HG02840 (cell line): Measurements from ENCODE around the gene HAND2.

Experiments
- ATAC-seq: cut with Tn5 transposase; IDR thresholded peaks from one replicate; pipeline ENCODE4 v1.9.1; 2021; ENCODE audit warnings: mild to moderate bottlenecking, moderate library complexity, moderate number of reproducible peaks; ENCODE audit not compliant: unreplicated experiment, low FRiP score

Gene HAND2

DNA sequence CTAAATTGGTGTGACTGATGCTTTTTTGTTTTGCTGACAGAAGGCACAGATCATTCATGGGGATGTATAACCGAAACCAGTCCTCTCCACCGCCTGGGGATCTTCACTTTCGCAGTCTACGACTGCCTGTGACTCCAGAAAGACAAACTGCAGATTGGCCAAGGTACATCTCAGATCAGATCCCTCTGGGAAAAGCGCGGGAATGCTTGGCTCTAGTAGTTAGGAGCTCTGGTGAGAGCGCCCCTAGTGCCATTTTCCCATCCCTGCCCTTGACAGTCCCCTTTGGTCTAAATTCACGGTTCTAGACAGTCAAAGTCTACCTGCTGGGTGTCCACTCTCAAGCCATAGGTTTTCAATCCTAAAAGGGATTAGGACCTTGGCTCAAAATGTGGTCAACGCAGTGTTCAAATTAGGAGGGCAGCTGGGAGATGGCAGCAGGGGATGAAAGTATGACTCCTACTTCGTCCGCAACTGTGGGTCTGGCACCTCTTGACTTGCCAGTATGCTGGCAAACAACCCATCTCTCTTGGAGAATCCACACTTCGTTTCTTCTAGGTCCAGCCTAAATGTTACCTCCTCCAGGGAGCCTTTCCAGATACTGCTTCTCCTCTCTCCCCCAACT is 6.9 kb upstream of the HAND2 start:
- ATAC-seq, result no peak

DNA sequence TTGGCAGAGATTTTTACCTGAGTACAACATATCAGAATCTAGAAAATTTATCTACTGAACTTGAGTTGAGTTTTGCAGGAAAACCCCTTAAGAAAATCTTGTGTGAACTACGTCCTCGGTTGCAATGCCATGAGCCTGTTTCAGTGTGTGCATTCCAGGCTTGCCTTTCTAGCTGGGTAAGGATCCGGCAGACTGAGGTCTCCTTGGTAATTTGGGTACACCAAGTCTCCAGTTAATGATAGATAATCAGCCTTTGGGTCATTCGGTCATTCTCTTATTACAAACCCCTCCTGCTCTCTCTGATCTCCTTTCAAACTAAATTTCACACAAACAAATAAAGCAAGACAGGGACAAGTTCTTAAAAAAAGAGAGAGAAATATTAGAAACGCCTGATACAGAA is 5.9 kb upstream of the HAND2 start:
- ATAC-seq, result no peak

DNA sequence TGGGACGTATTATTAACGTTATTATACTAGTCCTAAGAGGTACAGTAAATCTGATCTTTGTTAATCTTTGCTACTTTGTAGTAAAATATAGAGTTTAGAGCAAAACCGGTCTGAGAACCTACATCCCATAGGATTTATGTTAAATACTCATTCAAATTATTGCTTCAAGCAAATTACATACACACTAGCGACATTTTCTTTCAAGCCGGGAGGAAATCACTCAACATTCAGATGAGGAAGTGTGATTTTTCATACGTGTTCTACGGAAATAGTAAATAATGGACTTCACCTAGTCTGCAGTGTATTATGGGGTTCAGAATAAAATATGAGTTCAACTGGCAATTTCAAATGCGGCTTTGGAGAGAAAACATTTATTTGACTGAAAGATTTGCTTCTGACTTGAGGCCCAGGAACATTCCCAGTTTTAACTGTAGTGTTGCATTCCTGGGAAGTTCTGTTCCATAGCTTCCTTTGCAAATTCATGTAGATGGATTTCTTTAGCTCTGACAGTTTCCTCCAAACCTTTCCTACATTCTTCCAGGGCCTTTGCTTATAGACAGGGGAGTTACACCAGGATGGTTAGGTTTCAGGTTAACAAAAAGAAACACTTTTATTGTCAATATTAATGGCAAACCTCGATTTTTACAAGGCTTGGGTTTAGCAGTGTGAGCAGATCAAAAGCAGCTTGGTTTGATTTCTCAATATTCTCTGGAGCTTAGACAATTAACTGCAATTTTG is 5.3 kb upstream of the HAND2 start:
- ATAC-seq, result no peak

DNA sequence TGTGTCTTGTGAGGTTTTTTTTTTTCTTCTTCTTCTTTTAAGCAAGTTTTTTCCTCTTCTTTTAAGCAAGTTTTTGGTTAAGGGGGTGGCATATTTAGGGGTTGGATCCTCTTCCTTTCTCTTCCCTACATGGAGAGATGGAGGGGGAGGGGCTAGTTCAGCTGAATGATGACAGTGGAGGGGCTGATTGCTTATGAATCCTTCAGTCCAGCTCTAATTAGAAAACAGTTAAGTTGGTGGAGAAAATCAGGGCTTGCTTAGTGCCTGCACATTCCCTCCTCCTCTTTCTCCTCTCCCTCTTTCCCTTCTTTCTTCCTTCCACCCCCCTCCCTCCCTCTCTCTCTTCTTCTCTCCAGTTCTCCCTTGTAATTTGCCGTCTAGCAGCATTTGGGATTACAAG is 4.4 kb upstream of the HAND2 start:
- ATAC-seq, result no peak

DNA sequence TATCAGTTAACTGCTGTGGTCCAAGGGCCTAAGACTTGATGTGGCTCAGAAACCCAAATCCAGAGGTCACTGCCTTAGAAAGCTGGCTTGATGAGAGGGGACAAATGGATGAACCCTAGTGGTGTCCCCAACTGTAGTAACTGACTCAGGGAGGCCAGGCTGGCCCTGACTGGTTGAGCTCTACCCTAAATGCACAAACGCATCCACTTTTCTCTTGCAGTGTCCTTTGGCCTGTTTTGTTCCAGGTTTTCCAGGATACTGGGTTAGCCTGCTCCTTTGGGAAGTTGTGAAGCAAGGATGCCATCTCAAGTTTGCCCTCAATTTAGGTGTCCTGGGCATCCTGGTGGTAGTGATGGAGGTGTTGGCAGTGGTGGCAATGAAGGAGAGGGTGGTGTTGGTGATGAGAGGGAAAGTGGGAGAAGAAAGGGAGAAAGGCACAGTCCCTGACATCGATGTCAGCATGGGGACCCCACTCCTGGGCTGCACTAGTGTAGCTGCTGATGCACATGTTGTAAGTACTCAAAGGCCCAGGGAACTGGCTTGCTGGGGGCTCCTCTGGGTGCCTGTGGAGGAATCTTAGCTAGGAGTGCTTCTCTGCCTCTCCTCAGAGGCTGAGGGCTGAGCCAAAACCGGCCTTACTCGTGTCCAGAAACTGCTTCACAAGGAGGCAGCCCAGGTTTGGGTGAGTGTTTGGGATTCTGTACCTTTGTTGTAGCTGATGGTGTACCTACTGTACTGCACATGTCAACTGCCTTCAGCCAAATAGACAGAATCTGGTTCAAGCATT is 2.9 kb upstream of the HAND2 start:
- no peak for ATAC-seq

DNA sequence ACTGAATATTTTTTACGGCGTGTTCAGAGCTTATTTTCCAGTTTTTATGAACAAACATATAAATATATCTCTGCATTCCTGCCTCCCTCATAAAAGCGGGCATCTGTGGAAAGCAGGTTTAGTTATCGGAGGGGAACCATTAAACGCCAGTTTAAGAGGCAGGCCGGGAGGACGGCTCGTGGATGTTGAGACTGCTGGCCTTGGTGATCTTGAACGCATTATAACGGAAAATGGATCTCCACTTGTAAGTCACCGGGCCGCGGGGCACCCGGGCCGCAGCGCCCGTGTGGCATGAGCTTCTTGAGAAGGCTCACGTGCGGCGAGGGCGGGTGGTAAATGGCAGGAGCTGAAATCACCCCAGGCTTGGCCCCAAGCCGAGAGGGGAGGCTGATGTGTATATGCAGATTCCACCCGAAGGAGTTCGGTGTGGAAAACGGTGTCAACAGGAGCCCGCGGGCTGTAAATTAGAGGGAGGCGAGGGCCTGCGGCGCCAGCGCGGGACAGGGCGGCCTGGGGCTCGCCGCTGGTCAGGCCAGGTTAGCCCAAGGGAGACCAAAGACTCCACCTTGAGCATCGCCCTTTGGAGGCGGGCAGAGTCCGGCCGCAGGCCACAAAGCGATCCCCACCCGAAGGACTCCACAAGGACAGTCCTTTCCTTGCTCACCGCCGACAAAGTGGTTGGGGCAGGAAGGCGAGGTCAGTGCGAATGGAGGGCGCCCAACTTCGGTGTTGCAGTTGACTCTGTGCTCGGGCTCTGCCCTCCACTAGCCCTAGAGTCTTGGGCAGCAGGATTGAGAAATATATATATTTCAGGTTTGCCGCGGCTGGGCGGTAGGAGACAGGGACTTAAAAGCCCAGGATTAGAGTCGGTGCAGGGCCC is 1.3 kb upstream of the HAND2 start:
- no peak for ATAC-seq

DNA sequence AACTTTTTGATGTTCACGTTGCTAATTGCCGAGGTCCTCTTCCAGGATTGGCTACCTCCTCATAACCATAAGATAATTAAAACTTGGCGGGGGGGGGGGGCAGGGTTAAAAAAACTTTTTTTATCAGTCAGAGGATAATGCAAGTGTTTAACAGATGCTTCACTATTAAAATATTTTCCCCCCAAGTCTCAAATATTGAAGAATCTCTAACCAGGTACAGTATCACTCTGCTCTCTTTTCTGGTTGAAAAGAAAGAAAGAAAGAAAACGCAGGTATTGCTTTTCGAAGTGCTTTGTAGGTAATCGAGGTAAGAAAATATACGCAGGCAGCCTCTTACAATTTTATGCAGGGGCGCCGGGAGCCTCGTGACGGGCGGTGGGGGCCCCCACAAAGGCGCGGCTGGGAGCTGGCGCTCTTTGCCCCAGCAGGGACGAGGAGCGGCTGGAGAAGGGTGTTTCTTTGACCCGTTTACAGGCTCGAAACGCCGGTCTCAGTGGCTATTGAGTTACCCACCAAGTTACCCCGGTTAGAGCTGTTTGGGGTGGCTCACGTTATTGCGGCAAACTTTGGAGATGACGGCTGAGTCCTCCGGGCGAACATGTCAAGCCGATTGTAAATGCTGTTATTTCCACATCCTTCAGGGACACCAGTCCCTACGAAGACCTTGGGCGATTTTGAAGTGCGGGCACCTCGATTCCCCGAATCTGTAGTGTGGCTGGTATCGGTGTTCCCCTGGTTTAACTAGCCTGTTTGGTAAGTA is 477 bp upstream of the HAND2 start:
- no peak for ATAC-seq

DNA sequence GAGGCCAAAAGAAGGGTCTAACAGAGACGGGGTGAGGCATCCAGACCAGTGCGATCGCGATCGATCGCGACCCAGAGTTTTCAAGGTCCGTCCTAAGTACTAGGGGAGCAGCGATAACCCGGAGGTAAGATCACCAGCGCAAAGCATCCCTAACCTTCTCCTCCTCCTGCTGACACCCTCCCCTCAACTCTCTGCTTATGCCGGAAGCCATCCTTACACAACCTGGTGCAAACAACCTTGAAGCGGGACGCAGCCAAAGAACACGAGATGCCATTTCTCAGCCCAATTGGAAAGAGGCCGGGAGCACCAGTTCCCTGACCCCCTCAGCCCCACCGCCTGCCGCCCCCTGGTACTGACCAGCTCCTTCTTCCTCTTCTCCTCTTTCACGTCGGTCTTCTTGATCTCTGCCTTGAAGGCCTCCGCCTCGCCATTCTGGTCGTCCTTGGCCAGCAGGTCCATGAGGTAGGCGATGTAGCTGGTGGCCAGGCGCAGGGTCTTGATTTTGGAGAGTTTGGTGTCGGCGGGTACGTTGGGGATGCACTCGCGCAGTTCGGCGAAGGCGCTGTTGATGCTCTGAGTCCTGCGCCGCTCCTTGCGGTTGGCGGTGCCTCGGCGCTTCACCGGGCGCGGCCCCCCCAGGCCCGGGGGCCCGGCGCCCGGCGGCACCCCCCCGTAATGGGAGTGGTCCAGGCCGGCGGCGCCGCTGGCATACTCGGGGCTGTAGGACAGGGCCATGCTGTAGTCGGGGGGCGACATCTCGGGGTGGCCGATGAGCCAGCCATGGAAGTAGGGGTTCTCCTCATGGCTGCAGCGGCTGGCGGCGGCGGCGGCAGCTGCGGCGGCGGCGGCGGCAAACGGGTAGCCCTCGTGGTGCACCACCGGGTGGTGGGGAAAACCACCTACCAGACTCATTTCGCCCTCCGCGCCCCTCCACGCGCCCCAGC is 1.4 kb downstream of the HAND2 start:
- ATAC-seq, result no peak

DNA sequence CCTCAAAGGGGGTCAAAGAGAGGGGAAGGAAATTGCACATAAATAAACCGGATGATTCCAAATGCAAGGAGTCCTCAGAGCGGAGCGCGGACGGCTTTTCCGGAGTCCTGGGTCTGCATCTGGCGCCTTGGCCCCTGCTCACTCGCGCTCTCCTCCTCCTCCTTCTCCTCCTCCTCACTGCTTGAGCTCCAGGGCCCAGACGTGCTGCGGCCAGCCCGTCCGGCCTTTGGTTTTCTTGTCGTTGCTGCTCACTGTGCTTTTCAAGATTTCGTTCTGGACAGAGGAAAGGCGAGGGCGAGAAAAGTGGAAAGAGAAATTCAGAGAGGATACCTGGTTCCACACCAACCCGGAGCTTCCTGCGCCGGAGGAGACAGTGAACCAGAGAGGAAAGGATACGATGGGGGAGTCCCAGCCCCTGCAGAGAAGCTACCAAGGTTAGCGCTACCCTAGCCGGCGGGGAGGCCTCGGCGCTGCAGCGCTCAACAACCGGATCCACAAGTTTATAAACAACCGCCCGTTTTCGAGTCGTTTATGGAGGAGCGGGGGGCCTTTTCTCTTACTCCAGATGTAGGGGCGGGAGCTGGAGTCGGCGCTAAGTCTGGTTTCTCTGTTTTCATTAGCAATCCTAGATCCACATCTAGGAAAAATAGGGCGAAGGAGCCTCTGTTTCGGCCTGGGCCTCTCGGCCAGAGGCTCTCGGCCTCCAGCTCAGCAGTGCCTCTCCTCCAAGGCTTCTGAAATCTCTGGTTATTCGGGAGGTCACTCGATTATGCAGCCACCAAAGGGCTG is 2.7 kb downstream of the HAND2 start:
- ATAC-seq, result no peak

DNA sequence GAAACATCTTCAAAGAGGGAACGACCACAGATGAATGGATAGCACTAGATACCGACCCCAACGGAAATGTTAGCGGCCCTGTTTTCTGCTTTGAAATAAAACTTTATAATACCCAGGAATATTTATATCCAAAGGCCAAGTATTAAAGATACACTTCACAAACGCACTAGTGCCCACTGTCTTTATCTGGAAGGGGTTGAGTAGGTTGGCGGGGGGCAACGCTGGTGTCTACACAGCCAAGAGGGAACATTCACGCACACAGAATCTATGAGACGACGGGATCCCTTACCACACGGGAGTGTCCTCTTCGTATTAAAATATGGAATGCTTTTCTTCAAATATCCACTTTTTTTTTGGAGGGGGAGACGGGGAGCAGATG is 3.3 kb downstream of the HAND2 start:
- no peak for ATAC-seq

DNA sequence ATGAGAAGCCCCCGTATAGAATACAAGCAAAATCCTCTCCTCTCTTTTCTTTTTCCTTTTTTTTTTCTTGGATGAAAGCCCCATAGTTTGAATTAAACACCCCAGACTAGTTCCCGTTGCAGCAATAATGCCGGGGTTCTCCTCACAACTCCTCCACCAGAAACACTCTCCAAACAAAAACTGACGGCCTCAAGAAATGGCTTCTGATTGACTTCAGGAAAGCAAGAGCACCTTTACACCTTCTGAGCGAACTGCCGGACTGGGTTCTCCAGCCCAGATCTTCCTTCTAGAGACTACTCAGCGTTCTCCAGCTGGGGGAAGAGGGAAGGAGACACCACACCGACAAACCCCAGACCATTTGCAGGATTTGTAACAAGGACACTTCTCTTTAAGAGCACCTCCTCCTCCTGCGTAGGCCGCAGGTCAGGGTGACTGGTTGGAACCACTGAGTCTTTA is 4.0 kb downstream of the HAND2 start:
- no peak for ATAC-seq

DNA sequence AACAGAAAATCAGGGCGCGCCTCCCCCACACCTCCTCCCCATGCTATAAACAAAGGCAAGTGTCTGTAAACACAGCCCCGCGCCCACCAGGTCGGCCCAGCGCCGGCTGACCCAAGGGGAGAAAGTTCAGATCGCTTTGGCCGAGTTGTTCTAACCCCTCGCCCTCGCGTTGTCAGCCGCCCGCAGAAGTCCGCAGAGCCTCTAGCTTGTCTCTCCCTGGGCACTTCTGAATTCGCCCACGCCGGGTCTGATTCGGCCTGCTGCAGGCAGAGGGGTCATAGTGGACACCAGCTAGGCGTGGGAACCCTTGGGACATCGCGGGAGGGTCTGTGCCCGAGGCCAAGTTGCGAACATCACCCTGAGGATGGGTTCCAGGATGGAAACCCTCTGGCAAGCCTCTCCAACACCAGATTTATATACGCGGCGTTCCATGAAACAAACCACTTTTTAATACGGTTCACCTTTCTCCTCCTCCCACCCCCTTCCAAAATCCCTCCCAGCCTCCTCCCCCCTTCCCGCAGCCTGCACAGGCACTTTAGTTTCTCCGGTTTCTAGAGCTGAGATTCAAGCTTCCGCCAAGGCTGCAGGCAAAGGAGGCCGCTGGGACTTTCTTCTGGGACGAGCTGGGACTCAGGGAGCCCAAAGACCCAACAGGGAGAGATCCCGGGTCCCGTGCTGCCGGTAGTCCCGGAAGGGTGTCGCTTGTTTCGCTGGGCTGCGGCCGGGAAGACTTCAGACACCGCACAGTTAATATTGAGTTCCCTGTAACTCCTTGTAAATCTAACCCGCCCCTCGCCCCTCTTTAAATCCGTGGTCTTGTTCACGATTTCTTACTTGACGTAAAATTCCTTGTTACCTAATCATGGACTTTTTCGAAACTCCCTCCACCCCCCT is 4.7 kb downstream of the HAND2 start:
- ATAC-seq, result no peak

DNA sequence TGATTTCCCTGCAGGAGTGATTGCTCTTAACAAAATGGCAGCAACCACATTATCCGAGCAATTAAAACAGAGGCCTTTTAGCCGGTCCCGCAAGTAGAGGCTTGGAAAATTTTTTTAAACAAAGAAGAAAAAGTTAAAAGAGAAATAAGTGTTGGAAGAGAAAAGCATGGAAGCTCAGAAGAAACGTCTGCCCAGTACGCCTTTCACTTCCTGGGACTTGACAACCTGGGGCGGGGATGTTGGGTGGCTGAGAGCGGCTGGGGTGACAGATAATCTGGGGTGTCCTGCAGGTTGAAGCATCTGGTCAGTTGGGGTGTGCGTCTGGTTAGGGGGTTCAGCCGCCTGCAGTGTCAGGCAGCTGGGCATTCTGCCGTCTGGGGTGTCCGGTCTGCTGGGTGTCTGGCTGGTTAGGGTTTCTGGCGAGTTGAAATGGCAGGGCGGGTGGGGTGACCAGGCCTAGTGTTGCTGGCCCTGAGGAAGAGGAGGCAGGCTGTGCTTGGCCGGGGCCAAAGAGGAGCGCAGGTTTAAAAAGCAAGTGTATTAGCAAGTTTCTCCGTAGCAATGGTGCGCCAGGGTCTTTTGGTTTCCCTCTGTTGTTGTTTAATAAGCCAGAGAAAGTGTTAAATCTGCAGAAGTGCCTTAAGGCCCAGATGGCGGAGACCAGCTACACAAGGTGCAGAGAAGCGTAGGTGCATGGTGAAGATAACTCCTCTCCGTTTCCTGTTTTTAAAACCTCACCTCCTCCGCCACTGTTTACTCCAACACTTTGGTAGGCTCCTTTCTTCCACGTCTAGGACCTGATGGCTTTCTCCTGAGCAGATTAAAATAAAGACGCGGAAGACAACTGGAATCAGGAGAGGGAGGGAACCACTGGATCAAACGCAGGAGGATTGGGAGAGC is 5.6 kb downstream of the HAND2 start:
- no peak for ATAC-seq

DNA sequence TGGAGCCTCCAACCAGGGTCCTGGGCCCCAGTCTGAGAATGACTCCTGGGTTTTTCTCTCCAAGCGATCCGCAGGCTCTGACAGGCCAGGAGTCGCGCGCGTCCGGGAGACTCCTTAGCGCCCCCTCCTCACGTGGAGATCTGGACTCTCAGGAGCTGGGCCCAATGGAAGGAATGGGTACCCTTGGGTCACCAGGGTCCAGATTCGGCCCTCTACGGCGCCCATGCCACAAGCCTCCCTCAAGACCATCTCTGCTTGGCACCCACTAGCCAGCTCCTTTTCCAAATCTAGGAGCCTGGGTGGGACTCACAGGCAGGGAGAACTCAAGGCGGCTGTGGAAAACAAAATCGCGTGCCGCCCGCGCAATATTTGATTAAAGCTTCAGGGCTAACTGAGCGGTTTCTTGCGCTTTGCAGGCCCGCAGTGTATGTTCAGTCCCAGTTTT is 7.1 kb downstream of the HAND2 start:
- no peak for ATAC-seq

DNA sequence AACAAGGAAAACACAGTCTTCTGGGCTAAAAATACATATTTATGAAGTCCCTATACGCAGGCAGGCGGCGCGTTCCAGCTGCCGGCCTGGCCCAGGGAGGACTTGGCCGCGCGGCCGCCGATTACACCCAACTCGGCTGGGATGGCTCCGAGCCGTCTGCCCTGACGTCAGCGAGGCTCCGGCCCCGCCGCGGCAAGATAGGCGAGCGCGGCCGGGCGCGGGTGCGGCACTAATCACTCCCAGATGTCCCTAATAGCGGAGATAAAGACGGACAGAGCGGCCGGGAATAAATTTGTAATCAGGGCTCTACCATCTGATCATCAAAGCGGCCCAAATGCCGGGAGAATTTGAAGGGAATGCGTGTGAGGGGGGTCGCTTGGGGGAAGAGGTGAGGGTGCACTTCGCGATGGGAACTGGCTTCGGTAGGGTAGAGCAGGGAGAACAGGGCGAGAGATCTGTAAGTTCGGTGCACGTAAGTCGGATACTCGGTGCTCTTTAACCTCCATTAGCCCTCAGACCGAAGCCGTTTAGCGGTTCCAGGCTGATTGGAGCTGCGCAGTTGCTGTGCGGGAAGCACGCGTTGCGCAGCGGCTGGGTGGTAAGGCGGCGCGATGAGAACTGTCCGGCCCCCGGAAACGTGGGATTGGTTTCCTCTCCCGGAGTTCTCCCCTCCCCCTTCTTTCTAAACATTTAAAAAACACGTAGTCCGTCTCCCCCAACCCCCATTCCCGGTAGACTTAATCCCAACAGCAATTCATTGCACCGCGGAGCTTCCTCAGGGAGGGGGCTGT is 7.7 kb downstream of the HAND2 start:
- no peak for ATAC-seq
